Chondrocyte (in vitro differentiated cells): ENCODE data around the gene LIPC. TPM values are rescaled to one million over a fixed set of nuclear protein-coding genes. Genes with fewer than 3 reads are reported as not detected.
A peak's percentile ranks its signal among the peaks of the same experiment; 100 is the strongest.

ENCODE experiments used
- DNase-seq: peaks from one replicate; pipeline ENCODE4 v3.0.0; 2021; ENCODE audit warnings: mixed read lengths, low spot score
- H3K27ac Mint-ChIP-seq: one replicate; pipeline ENCODE4 v1.8.0; 2021; ENCODE audit warnings: mild to moderate bottlenecking, moderate library complexity, mixed read lengths; ENCODE audit not compliant: unreplicated experiment
- H3K27me3 Mint-ChIP-seq: 2 replicates; pipeline ENCODE4 v1.8.0; 2021; ENCODE audit warnings: low read depth, mixed read lengths
- H3K36me3 Mint-ChIP-seq: 2 replicates; pipeline ENCODE4 v1.8.0; 2021; ENCODE audit warnings: low read depth, mixed read lengths
- H3K4me1 Mint-ChIP-seq: 2 replicates; pipeline ENCODE4 v1.8.0; 2021; ENCODE audit warnings: low read depth, mild to moderate bottlenecking, mixed read lengths
- H3K4me3 Mint-ChIP-seq: one replicate; pipeline ENCODE4 v1.8.0; 2021; ENCODE audit warnings: mild to moderate bottlenecking, moderate library complexity, mixed read lengths; ENCODE audit not compliant: unreplicated experiment
- H3K9me3 Mint-ChIP-seq: 2 replicates; pipeline ENCODE4 v1.8.0; 2021; ENCODE audit warnings: low read depth, mixed read lengths
- CTCF ChIP-seq: fragments of 200-600 bp; sonication (generic); IDR thresholded peaks from 2 replicates; pipeline ENCODE4 v1.5.0; 2021; ENCODE audit warnings: antibody characterized with exemption, mild to moderate bottlenecking, moderate library complexity
- total RNA-seq: library from RNA; stranded (reverse); gene quantifications from 3 replicates; pipeline ENCODE4 v1.2.1, GENCODE V29; 2021

The LIPC gene
- total RNA-seq, 1 donor from 2014 or later: not detected

- no peak overlapping the region for H3K4me3 Mint-ChIP-seq
- DNase-seq: no peak
- H3K4me1 Mint-ChIP-seq: peaks cover 40% of the 10 kb centered on the region
- H3K27ac Mint-ChIP-seq: peak overlapping the region; percentile 76
- TF ChIP-seq CTCF: no peak
- no peaks in the 10 kb centered on the region for H3K36me3 Mint-ChIP-seq
- no peaks in the 10 kb centered on the region for H3K27me3 Mint-ChIP-seq
- no peaks in the 10 kb centered on the region for H3K9me3 Mint-ChIP-seq
Observed at GRCh38 chr15:58440922-58441321, 9.1 kb downstream of the LIPC start.

GRCh38 chr15:58441376-58442070 is 9.7 kb downstream of the LIPC start:
- H3K27me3 Mint-ChIP-seq: no peaks in the 10 kb centered on the region
- H3K4me3 Mint-ChIP-seq: no peak overlapping the region
- H3K27ac Mint-ChIP-seq: no peak overlapping the region
- no peak for DNase-seq
- H3K9me3 Mint-ChIP-seq: no peaks in the 10 kb centered on the region
- H3K36me3 Mint-ChIP-seq: no peaks in the 10 kb centered on the region
- peaks cover 40% of the 10 kb centered on the region for H3K4me1 Mint-ChIP-seq
- TF ChIP-seq CTCF: no peak

DNA sequence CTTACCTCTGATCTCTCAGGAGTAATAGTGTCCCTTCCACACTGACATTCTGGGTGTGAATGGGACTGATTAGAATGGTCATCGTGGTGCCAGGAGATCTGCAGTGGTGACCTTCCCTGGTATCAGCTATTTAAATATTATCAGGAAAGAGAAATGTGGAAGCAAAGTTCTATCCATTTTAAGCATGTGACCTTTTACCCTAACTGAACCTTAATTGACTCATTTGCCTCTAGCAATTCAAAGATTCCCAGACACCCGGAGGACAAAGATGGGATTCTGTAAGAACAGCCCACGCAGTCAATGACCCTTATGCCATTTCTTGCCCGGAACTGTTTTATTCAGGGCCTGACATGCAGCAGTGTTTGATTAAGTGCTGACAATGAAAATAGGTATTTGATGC is 10.3 kb downstream of the LIPC start:
- Mint-ChIP-seq H3K27me3 (no peaks in the 10 kb centered on the region), H3K4me1 (peaks cover 42% of the 10 kb centered on the region), H3K9me3 (no peaks in the 10 kb centered on the region), H3K4me3 (no peak overlapping the region), H3K36me3 (no peaks in the 10 kb centered on the region), H3K27ac (no peak overlapping the region)
- no peak for DNase-seq
- TF ChIP-seq CTCF: no peak

DNA sequence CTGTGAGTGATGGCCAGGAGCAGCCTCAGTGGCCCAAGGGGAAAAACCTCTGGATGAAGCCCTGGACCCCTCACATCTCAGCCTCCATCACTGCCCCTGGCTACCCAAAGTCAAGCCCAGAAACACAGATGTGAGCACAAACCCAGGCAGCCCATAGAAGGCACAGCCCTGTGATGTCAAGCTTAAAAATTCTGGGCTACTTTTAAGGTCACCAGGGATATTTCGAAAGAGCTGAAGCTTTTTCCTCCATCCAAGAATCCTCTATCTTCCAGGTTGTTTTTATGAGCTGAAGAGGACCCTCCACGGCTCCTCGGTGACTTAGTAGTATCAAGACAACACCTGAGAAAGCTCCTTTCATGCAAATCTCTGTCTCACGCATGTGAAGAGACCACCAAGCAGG is 11.5 kb downstream of the LIPC start:
- H3K9me3 Mint-ChIP-seq: no peaks in the 10 kb centered on the region
- DNase-seq: no peak
- no peaks in the 10 kb centered on the region for H3K36me3 Mint-ChIP-seq
- peaks cover 43% of the 10 kb centered on the region for H3K4me1 Mint-ChIP-seq
- no peak overlapping the region for H3K4me3 Mint-ChIP-seq
- no peak overlapping the region for H3K27ac Mint-ChIP-seq
- TF ChIP-seq CTCF: no peak
- no peaks in the 10 kb centered on the region for H3K27me3 Mint-ChIP-seq

GRCh38 chr15:58444056-58444455 is 12.3 kb downstream of the LIPC start:
- Mint-ChIP-seq H3K4me1 (peaks cover 39% of the 10 kb centered on the region), H3K36me3 (no peaks in the 10 kb centered on the region), H3K27ac (no peak overlapping the region), H3K9me3 (no peaks in the 10 kb centered on the region), H3K4me3 (no peak overlapping the region), H3K27me3 (no peaks in the 10 kb centered on the region)
- no peak for DNase-seq
- TF ChIP-seq CTCF: no peak
